Activated T-cell treated with anti-CD3 and anti-CD28 coated beads for 1 hour (primary cell): ENCODE data around the gene KITLG.
"Not testable (repeated sequence)": the region's sequence is repeated elsewhere in the genome, so short reads cannot be mapped to it uniquely, and the experiment has no call there.

ENCODE experiments used
- DNase-seq: peaks from one replicate; pipeline ENCODE4 v3.0.0-alpha.2; 2020; ENCODE audit warnings: low read depth

The KITLG gene

DNA sequence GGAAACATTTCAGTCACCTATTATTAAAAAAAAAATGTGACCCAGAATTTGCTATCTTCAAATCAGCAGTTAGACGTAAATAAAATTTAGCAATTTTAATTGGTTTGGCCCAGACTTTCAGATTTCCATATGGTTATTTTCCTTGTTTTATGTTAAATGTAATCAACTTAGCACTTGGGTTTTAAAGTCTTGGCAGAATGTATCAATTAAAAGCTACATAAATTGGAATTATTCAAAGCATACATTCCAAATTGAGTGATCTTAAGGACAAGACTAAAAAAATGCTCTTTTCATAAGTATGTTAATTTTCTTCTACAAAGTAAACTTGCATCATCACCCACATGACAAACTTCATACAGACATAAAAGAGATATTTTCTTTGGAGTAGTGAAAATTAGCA is 3.4 kb downstream of the KITLG start:
- no peak for DNase-seq

DNA sequence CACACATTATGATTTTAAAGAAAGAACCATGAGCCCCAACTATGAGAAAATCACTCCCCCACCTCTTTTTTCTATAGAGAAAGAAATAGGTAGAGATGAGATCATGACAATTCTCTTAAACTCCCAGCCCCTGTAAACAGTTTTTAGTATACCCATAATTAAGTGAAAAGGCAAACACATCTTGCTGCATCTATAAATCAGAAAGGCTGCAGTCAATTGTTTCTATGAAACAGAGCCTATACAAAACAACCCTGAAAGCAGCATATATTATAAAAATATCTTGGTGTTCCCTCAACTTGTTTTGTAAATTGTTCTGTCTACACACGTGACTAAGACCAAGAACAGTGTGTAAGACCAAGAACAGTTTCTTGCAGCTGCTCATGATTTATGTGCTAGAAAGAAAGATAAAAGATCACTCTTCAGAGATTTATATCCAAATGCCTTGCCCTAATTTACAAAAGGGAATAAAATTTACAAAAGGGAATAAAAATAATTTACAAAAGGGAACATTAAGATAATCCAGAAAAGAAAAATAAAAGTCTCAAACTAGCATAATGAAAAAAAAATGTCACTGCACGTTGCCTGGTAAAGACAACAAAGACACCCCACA is 4.8 kb downstream of the KITLG start:
- DNase-seq: no peak

DNA sequence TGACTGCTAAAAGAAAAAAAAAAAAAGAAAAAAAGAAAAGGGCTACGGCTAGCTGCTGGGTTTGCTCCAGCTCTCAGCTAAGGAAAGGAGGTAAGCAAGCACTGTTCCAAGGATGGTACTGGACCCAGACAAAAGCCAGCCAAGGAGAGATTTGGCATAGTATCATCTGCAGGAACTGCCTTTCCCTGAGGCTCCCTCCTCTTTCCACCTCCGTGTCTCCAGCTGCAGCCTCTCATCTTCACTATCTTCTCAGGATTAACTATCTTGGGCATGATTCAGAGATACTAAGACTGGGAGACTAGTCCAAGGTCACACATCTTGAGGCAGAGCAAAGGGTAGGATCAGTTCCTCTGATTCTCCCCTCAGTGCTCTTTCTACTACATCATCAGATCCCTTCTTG is 6.0 kb downstream of the KITLG start:
- no peak for DNase-seq

DNA sequence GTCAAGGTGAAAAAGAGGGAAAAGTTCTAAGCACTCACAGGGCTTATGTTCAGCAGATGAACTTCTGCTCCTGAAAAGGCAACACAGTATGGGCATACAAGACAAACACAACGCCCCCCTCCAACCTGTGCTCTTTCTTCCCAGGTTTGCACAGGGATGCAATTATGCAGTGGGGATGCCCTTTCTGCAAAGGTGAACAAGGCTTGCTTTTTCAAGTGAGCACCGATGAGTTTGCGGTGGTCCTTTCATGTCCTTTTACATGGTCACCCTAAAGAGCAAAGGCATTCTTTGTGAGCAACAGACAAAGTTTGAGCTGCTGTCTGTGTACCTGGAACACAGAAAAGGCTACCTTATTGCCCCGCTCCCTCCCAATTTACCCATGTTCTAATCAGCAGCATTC is 6.7 kb downstream of the KITLG start:
- no peak for DNase-seq

DNA sequence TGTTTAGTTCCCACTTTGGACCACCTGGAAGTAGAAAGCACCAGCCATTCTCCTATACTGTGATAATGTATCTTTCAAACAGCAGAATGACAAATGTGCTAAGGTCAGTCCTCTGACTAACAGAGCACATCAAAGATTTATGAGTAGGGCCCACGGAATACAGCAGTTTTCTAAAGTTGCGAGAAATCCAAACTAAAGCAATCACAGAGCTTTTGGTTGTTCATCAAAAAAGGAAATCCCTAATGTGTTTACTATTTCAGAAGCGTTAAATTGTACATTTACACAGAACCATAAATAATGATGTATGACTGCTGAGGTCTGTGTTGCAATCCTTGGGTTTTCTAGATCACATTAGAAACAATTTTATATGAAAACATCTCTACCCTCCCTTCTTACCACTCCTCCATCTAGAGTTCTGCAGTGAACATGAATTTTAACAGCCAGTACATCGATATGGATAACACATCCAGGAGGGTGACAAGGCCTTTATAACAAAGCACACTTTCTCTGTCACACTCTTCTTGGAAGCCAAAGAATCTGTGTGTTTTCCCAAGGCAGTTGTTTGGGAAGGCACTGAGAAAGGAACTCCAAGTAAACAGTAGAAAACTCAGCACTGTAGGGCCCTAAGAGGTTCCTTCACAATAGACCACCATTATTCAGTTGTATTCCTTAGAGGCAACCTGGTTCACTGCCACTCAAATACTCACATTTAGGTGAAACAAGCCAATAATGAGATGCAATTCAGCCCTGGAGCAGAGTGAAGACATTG is 7.3 kb downstream of the KITLG start:
- DNase-seq: no peak

DNA sequence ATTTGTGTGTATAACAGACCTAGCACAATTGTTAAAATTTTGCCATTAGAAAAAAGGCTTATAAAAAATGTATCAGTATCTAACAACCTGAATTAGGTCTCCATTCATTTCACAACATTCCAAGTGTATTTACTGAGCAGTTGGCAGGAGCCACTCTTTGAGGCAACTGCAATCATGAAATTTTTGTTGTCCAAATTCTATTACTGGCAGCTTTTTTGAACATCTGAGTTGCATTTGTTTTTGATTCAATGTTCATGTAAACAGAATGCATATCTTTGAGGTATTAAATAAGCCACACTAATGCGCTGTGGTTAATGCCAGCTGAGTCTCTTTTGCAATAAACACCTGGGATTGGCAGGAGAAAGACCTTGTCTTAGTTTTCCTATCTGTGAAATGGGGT is 8.7 kb downstream of the KITLG start:
- DNase-seq: no peak

DNA sequence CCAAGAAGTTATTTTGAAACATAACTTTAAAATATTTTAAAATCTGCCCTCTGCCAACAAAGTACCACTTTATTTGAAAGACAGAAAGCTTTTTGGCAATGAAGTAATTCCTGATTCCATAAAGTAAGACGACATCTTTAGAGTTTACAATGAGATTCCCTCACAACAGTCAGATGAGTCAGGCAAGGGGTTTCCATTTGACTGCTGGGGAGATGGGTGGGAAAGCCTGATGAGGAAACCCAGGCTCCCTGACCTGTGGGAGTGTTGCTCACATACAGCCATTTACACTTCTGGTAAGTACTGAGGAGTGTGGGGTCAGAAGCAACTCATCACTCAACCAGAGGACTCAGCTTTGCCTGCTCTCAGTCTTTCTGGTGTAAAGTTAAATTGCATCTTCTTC is 10.2 kb downstream of the KITLG start:
- DNase-seq: no peak

DNA sequence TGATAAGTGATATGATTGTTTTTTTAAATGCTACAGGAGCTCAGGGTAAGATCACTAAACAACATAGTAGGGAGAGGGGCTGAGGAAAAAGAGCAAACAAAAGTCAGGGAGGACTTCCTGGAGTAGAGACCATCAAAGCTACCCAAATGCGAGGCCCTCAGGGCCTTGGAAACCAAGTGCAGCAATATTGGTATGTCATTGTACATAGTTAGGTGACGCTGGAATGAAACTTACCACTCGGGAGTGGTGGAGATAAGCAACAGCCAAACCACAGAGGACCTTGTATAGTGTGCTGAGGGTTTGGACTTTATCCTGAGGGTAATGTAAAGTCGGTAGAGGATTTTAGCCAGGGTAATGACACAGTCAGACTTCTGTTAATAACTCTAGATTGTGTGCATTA is 13.8 kb downstream of the KITLG start:
- DNase-seq: no peak

DNA sequence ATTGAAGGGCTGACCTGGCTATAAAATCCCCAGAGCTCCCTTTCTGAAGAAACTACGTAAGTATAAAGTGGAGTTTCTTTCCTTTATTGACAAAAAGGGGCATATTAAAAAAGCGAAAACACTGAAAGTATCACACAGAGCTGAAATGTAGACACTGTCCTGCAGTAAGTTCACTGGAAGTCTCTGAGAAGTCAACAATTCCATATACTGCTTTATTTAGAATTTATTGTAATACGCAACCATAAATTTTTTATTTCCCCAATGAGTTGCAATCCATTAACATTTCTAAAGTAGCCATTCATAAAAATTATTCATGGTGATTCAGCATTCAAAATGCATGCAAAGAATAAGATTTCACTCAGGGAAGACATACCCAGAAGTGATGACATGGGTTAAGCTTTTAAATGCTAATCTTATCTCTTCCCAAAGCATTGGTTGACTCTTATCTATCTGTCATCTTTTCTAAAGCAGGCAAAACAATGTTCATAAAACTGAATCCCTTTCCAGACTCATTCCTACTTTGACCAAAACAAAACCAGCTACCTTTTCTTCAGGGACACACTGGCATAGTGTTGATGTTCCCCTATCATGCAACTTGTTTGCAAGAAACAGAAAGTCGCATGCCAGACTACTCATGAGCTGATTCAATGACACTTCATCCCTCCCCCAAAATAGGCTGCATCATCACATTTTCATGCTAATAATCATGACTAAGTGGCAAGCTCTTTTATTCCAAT is 17.3 kb downstream of the KITLG start:
- DNase-seq: no peak

DNA sequence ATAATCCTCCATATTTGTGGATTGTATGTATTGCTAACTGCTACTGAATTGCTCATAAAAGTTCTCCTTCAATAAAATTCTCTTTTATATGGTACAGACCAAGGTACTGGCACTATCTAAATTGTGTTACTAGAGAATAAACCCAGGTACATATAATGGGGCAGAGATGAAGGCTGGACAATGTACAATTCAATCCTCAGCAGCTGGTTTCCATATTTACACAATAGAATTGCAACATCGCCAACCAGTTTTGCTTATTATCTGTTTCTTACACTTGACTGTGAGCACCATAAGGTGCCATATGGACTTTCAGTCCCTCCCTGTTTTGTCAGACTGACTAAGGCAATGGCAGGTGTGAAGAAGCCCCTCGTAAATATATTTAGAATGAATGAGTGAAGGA is 18.1 kb downstream of the KITLG start:
- no peak for DNase-seq

DNA sequence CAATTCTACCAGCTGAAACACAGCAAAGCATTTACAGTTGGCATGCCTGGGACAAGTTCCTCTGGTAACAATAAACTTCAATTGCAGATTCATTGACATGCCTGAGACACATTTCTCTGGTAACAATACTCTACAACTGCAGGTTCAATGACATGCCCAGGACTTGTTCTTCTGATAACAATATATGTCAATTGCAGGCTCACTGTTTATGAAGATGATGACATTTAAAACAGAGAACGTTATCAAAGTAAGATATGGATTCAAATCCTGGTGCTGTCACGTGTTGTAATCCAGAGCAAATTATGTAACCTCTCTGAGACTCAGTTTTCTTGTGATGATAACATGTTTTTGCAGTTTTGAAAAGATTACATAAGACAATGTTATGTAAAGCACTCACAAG is 20.5 kb downstream of the KITLG start:
- no peak for DNase-seq

DNA sequence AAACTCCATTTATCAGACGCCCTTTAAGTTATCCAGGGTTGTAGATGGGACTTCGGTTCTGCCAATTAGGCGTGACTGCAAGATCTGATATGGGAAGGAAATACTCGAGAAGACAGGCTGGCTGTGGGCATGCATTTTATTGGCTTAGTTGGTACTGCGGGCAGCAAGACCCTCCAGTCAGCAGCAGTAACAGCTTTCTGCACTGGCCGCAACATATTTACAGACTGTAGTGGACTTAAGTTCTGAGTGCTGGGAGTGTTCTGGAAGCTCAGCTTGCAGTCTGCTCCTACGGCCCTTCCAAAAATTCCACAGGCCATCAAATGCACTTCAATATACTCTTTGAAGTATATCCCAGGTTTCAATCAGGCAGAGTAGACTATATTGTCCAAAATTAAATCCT is 21.1 kb downstream of the KITLG start:
- DNase-seq: no peak

DNA sequence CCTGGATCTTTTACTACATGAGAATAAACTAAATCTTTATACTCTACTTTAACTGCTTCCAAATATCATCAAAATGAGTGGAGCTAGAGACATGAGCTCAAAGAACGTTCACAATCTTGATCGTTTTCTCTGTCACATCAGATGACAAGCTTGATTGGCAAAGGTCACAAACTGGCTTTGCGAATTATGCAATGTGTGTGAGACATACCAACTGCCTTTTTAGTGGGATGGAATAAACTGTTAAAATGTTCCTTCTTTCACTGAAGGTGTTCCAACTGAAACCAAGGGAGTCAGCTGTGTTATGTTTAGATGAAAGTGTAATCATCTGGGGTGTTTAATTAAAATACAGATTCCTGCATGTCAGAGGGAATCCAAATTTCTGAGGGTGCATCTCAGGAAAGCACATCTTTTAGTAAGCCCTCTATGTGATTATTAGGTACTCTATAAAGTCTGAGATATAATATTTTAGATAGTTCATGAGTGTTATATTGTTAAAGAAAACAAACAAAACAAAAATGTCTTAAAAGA is 21.9 kb downstream of the KITLG start:
- DNase-seq: no peak

DNA sequence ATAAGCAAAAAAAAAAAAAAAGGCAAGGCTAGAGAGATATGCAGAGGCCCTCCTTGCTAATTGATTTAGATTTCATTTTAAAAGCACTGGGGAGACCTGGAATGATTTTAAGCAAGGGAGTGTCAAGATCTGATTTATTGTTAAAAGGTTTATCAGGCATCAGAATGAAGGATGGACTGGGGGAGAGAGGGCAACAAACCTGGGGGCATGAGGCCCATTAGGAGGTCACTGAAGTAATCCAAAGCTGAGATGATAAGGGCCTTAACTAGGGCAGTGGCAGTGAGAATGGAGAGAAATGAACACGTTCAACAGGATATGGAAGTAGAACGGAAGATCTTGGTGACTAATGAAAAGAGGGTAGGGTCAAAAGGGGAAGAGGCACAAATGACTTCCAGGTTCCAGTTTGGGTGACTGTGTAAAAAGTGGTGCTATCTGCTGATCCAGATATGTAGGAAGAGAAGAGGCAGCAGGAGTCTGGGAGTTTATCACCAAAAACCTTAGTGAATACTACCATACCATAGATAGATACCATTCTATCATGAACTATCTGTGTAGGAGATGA is 24.0 kb downstream of the KITLG start:
- no peak for DNase-seq

DNA sequence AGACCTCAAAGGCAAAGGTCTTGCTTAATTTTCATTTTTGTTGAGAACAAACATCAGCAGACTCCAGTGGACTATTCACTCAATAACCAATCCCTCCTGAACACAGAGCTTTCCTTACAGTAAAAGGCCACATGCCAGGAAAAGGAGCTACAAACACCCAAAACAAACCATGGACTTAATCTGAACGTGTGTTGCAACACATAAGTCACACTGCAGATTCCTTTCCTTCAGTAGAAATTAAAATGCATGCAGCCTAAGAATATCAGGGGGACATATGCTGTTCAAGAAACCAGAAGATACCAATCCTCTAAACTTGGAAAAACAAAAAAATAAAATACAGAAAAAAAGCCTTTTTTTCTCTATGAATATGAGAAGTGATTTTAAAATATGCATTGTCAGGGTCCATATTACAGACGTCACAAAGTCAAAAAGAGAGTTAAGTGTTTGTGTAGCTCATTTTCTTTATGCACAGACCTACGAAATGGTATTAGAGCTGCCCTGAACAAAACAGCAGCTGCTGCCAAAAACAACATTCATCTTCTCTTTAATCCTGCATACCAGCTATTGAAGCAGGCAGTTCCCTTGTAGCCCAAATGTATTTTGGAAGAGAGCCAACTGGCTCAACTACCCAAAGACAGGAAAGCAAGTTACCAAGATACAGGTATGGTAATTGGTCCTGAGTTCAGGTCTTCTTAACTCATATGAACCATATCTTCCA is 26.2 kb downstream of the KITLG start:
- no peak for DNase-seq

DNA sequence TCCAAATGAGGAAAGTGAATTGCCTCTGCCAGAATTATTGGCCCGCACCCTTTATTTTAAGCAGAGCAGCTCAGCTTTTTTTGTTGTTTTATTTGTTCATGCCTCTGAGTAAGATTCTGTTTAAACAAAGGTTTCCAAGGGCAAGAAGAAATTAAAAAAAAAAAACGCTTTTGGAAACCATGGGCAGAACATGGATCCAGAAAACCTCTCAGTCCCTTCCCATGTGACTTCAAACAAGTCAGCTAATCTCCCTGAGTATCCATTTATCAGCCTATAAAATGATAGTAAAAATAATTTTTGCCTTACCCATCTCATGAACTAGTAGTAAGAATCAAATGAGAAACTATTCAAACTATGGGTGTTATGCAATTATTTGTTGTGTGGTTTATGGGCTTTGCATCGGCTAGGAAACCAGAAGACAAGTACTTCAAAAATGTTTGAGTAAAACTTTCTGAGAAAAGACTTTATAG is 27.6 kb downstream of the KITLG start:
- no peak for DNase-seq

DNA sequence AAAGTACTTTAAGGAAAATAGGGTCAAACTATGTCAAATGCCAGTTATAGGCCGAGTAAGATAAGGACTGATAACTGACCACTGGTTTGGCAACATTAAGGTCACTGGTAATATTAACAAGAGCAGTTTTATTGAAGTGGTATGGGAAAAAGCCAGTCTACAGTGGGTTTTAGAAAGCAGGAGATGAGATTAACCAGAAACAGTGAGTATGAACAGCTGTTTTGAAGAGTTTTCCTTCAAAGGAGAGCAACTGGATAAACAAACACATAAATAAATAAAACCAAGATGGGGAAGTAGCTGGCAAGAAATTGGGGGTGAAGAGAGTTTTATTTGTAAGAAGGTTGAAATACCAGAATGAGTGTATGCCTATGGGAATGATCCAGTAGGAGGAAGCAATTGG is 30.3 kb downstream of the KITLG start:
- DNase-seq: no peak

DNA sequence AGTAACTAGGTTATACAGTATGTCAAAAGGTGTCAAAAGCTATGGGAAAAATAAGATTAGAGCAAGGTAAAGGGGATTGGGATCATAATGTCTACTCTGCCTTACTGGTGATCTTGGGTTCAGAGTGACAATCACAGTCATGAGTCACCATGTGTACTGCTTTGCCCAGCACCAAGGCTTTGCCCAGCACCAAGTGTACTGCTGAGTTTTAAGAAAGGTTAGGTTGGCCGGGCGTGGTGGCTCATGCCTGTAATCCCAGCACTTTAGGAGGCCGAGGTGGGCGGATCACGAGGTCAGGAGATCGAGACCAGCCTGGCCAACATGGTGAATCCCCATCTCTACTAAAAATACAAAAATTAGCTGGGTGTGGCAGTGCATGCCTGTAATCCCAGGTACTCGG is 32.3 kb downstream of the KITLG start:
- not testable (repeated sequence) for DNase-seq

DNA sequence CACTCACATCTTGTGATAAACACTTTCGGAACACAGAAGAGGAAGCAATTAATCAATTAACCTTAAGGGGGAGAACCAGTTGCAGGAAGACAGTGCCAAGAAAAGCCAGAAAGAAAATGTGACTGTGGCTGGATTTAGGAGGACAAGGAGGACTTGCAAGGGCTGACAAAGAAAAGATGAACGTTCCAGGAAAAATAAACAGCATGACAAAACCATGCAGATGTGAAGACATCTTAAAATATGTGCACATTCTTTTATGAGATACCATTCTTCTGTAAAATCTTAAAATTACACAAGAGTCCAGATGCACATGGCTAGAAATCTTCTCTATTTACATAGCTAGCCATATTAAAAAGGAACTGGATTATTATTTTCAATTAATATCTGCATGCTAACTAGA is 33.4 kb downstream of the KITLG start:
- no peak for DNase-seq

DNA sequence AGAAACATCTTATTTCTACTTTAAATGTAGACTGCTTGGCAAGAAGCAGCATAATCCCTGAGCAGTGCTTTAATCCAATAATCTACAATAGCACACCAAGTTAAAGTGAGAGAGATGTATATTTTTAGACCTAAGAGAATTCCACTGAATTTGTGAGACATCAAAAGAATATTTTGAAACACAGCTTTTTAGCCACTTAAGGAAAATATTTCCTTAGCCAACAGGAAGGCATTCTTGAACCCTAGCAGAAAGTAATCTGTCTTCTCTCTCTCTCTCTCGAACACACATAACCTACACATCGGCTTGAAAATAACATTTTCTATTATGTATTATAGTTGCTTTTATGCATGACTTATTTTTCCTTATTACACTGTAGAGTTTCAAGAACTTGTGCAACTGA is 34.0 kb downstream of the KITLG start:
- no peak for DNase-seq

DNA sequence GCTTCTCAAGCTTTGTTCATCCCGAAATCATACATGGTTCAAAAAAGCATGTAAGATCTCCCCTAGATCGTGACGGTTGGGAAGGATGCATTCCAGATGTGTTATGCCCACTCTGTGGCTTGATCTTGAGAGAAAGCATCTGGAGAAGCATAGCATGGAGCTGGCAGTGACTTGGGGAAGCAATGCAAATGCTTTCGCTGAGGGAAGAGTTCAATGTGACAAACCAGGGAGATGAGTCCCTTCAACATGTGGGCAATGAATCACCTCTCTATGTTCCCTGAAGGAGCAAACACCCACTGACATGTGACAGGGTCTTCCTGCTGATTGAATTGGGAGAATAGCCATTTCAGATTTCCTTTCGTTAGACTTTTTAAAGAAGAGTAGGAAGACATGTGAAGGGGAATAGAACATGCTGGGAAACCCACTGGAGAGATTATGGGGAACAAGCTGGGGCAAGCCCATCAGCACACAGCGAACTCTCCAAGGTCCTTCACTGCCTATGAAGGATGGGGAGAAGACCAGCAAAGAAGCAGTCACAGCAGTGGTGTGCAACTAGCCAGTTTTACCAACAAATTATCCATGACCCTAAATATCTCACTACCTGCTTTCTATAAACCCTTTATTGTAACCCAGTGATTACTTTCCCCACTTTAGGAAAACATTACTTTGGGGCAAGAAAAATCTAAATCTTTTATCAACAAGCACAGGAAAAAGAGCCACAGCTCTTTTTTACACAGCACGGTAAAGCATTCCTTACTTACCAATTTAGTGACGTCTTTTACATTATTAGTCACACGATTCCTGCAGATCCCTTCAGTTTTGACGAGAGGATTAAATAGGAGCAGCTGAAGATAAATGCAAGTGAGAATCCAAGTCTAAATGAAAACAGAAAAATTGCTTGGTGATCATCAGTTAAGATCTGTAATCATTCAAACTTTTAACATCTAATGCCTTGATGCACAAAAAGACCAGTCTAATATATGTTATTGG is 35.0 kb downstream of the KITLG start:
- DNase-seq: no peak
